Hematopoietic multipotent progenitor cell treated with erythropoietin and hydrocortisone succinate and interleukin-3 and kit ligand, for 17 days (in vitro differentiated cells): Measurements from ENCODE around the gene SAMD10.
"Not testable (repeated sequence)": the region's sequence is repeated elsewhere in the genome, so short reads cannot be mapped to it uniquely, and the experiment has no call there.

Source experiments
- DNase-seq: peaks from one replicate; pipeline ENCODE4 v3.0.0-alpha.2; 2015; ENCODE audit warnings: low spot score

The SAMD10 gene

GRCh38 chr20:64001607-64002011 is 22.2 kb upstream of the SAMD10 start:
- no peak for DNase-seq

GRCh38 chr20:64000906-64001305 is 21.5 kb upstream of the SAMD10 start:
- no peak for DNase-seq

DNA sequence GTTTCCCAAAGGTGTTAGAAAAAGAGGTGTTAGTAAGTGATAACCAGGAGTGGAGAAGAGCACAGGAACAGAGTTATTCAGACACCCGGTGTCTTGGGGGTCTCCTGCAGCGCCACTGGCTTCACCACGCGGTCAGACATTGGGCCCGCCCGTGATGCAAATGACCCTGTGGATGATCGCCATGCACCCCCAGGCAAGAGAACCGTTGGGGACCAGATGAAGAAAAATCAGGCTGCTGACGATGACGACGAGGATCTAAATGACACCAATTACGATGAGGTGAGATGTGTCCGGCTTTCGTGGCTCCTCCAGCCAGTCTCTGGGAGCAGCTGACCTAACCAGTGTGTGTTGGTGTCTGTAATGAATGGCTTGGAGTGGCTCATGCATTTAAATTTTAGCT is 3.5 kb upstream of the SAMD10 start:
- no peak for DNase-seq

- DNase-seq, result peak; percentile 97
These were observed 1.6 kb upstream of the SAMD10 start, which contains the start of gene PRPF6 for GRCh38 chr20:63980806-63981728. Gene PRPF6, plus strand, starts transcription at chr20:63981132. Its CDS starts 114 bp downstream, at chr20:63981246.

- DNase-seq, result peak; percentile 20
These were observed 919 bp upstream of the SAMD10 start for GRCh38 chr20:63980317-63980805.

GRCh38 chr20:63979229-63979556 is 249 bp downstream of the SAMD10 start:
- DNase-seq, result no peak

DNA sequence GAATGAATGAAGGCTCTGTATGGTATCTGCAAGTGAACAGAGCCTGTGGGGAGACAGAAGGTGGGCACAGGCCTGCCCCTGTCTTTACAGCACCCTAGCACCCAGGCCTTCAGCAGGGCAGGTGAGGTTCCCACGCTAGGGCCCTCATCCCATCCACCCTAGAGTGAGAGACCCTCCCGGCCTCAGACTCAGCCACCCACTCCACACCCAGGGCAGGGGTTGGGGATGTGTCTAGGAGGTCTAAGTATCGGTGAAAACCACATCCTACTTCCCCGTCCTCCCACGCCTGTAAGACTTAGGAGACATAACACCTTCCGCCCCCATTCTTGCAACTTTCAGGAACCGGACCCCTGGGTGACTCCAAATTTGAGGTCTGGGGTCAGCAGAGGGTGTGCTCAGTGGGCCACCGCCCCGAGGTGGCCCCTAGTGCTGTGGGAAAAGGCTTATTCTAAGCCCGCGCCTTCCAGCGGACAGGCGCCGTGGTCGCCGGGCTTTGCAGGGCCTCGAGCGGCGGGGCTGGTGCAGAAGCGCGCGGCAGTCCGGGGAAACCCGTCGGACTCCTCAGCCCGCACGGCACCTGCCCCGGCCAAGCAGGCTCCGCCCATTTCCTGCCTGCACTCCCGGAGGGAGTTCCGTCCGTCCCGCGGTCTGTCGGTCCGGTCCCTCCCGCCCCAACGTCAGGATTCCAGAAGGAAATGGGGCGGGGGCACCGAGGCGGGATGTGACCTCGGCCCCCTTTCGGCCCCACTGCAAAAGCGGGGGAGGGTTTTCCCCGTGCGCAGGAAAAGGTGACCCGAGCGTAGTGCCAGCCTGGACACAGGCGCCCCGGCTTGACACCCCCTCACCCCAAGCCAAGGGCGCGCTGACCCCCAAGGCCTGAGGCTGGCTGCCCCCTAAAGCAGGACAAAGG is 868 bp downstream of the SAMD10 start:
- DNase-seq, result no peak

- no peak for DNase-seq
These were observed 1.6 kb downstream of the SAMD10 start for GRCh38 chr20:63977739-63978276.

DNA sequence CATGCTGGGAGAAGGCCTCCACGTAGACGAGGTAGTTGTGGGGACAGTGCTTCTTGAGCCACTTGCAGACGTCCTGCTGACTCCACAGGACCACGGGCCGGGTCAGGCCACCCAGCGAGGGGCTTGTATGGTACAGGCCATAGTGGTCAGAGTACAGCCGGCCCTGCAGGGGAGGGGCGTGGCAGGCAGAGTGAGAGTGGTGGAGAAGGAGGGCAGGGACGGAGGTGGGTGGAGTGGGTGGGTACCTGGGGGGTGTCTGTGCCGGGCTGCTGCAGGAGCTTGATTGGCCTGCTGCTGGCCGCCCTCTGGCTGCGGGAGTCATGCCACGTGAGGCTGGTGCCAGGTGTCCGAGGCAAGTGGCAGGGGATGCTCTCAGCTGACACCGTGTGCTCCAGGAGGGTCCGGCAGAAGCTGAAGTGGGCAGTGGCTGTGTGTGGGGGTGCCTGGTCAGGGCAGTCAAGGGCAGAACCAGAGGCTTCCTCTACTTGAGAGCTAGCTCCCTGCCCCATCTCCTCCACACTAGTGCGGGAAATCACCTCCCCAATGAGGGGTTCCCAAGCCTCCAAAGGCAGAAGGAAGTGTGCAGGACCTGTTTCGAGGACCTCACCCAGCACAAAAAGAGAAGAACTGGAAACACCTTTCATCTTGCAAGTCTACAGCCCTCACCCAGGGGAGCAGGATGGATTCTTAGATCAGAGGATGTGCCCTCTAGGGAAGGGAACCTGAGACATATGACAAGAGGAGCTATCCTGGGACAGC is 2.3 kb downstream of the SAMD10 start:
- no peak for DNase-seq

GRCh38 chr20:63976511-63976910 is 2.9 kb downstream of the SAMD10 start:
- DNase-seq, result not testable (repeated sequence)

GRCh38 chr20:63974402-63975200 is 4.8 kb downstream of the SAMD10 start:
- DNase-seq, result no peak

DNA sequence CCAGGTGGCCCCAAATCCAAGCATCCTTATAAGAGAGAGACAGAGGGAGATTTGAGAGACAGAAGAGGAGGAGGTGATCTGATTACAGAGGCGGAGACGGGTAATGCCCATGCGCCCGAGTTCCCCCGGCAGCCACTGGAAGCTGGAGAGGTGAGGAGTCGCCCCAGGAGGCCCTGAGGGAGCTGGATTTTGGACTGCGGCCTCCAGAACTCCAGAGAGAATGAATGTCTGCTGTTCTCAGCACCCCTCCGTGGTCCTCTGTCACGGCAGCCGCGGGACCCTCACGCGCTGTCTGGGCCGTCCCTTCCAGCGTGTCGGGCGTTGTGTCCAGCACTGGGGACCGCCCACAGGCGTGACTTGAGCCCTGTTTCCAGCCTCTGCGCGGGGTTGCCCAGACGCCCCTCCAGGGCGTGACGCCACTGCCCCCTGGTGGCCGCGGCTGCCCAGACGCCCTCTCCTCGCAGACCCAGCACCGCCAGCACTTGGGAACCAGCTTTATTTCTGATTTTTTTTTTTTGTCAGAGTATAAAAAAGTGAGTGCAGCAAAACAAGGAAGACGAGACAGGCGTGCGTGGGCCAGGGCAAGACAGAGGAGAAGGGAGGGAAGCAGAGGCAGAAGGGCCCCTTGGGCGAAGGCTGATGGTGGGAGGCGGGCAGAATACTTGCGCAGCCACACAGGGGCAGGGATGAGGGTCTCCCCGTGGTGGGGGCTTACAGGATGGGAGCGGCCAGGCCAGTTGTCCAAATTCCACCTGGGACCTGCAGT is 5.6 kb downstream of the SAMD10 start:
- DNase-seq, result peak; percentile 74

GRCh38 chr20:63973160-63973479 is 6.3 kb downstream of the SAMD10 start:
- DNase-seq, result no peak

DNA sequence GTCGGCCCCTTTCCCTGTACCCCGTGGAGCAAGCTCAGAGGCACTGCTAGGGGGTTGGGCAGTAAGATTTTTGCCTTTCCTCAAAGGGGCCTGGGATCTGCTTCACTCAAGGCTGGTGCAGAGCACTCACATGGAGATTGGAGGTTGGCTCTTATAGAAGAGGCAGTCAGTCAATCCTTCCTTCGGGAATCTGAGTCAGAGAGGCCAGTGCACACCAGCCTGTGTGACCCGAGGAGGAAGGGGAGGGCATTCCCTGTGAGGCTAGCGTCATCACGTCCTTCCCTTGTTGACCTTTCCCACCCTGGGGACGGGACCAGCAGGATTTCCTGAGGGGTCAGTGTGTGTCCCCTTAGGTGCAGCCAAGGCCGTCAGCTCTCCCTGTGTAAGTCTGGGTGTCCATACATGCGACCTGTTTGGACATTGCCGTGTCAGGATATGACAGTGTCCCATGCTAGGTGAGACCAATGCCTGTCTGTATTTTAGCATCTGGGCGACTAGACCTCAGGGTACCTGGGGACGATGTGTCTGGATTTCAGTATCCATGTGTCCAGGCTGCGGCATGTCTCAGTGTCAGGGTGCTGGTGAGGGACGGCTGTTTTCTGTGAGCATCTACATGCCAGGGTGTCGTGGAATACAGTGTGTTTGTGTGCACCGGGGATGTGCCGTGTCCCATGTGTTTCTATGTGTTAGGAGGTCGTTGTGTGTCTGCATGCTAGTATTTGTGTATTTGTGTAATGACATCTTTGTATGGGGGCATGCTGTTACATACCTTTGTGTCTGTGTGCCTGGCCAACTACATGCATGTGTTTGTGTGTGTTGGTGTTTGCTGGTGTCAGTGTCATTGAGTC is 6.9 kb downstream of the SAMD10 start:
- no peak for DNase-seq

- not testable (repeated sequence) for DNase-seq
These were observed 7.5 kb downstream of the SAMD10 start for GRCh38 chr20:63971960-63972311.

DNA sequence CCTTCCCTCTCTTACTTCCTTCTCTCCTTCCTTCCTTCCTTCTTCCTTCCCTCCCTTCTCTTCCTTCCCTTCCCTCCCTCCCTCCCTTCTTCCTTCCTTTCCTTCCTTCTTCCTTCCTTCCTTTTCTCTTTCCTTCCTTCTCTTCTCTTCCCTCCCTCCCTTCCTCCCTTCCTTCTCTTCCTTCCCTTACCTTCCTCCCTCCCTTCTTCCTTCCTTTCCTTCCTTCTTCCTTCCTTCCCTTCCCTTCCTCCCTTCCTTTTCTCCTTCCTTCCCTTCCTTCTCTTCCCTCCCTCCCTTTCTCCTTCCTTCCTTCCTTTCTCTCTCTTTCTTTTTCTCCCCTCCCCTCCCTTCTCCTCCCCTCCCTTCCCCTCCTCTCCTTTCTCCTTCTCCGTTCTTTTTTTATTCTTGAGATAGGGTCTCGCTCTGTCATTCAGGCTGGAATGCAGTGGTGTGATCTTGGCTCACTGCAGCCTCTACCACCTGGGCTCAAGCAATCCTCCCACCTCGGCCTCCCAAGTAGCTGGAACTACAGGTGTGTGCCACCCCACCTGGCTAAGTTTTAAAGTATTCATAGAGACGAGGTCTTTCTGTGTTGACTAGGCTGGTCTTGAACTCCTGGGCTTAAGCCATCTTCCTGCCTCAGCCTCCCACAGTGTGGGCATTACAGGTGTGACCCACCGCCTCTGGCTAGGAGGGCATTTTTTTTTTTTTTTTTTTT is 8.6 kb downstream of the SAMD10 start:
- DNase-seq, result no peak

- no peak for DNase-seq
These were observed 9.4 kb downstream of the SAMD10 start, which contains the start of gene ZNF512B for GRCh38 chr20:63969838-63970713. Gene ZNF512B, minus strand, starts transcription at chr20:63969930. Its CDS starts 1,980 bp downstream, at chr20:63967950.
